Panc1 (cell line): ENCODE data around the gene LRRK1. TPM values are rescaled to one million over a fixed set of nuclear protein-coding genes. Genes with fewer than 3 reads are reported as not detected.

Source experiments
- ATAC-seq: fragments of 200-7000 bp; cut with Tn5 transposase; 2 replicates; pipeline ENCODE4 v1.9.1; 2020; ENCODE audit warnings: mild to moderate bottlenecking, moderate library complexity
- BruUV-seq: library from RNA; stranded (reverse); fragments of 400-500 nt; replicated peaks from 2 replicates; lab custom pipeline; 2021; lab: Mats Ljungman, UMichigan
- CTCF ChIA-PET: fragments of 300-600 bp; sonication (Branson Sonifier 250); formaldehyde crosslinking; loops from one replicate; lab custom pipeline; 2022; ENCODE audit warnings: antibody characterized with exemption; lab: Charles Lee
- POLR2A ChIA-PET: fragments of 300-600 bp; sonication (Branson Sonifier 250); formaldehyde crosslinking; loops from one replicate; lab custom pipeline; 2022; ENCODE audit warnings: antibody characterized with exemption; lab: Charles Lee
- DNase-seq: peaks from one replicate; pipeline ENCODE4 v3.0.0-alpha.2; 2010; ENCODE audit warnings: low read depth, low spot score
- H3K27ac ChIP-seq: 2 replicates; pipeline ENCODE4 v1.5.1; 2011; ENCODE audit warnings: mild to moderate bottlenecking, low read length, inconsistent platforms
- H3K27me3 ChIP-seq: fragments of 200-500 bp; sonication (Bioruptor generic); 2 replicates; pipeline ENCODE4 v1.6.0; 2014; ENCODE audit warnings: low read length, inconsistent platforms; ENCODE audit not compliant: control insufficient read depth, insufficient read depth
- H3K36me3 ChIP-seq: fragments of 200-500 bp; sonication (Bioruptor generic); 2 replicates; pipeline ENCODE4 v1.5.1; 2014; ENCODE audit warnings: inconsistent platforms, mild to moderate bottlenecking, low read length, moderate library complexity; ENCODE audit not compliant: control insufficient read depth, insufficient read depth
- H3K4me1 ChIP-seq: 2 replicates; pipeline ENCODE4 v1.5.1; 2011; ENCODE audit warnings: inconsistent platforms, mild to moderate bottlenecking, low read length, moderate library complexity; ENCODE audit not compliant: control insufficient read depth, insufficient read depth
- H3K4me3 ChIP-seq, 2 experiments: 2 replicates each; pipeline ENCODE4 v1.5.1; 2011 to 2012; ENCODE audit warnings: low read depth in 2 of 2, low read length in 2 of 2, mild to moderate bottlenecking in 2 of 2, inconsistent platforms in 1 of 2, moderate library complexity in 1 of 2
- H3K9me3 ChIP-seq: fragments of 200-500 bp; sonication (Bioruptor generic); 2 replicates; pipeline ENCODE4 v1.5.1; 2014; ENCODE audit warnings: low read depth, mild to moderate bottlenecking, inconsistent platforms, low read length, moderate library complexity; ENCODE audit not compliant: control insufficient read depth, insufficient read depth
- POLR2AphosphoS5 ChIP-seq: IDR thresholded peaks from 2 replicates; pipeline ENCODE4 v1.6.1; 2012; ENCODE audit warnings: mild to moderate bottlenecking, low read depth, low read length, moderate library complexity
- SIN3A ChIP-seq: IDR thresholded peaks from 2 replicates; pipeline ENCODE4 v1.6.1; 2012; ENCODE audit warnings: low read depth, mild to moderate bottlenecking, low read length, moderate library complexity, borderline replicate concordance; ENCODE audit not compliant: insufficient read depth
- TCF7L2 ChIP-seq: IDR thresholded peaks from 2 replicates; pipeline ENCODE4 v1.6.1; 2011; ENCODE audit warnings: mild to moderate bottlenecking, low read depth, low read length, inconsistent platforms
- in situ Hi-C: cut with HindIII; loops from 2 replicates; pipeline ENCODE4 v1.10.0; 2016; ENCODE audit warnings: low sequenced_read_pairs, low pct_unique_long_range_greater_than_20kb
- intact Hi-C: fragments of 100-400 bp; cut with micrococcal nuclease; formaldehyde crosslinking; loops from one replicate; pipeline ENCODE4 v1.10.0; 2022; ENCODE audit not compliant: unreplicated experiment
- total RNA-seq: library from RNA; stranded (reverse); gene quantifications from one replicate; pipeline ENCODE4 v1.2.1, GENCODE V29; 2021; ENCODE audit not compliant: unreplicated experiment
- TF ChIP-seq, protein P1 (sequence below): fragments of 450-650 bp; IDR thresholded peaks from 2 replicates; pipeline ENCODE4 v1.5.1; 2017; ENCODE audit warnings: mild to moderate bottlenecking
- TF ChIP-seq, protein P2 (sequence below), 2 experiments: IDR thresholded peaks; 2 replicates each; pipeline ENCODE4 v1.6.1; 2011 to 2012; ENCODE audit warnings: low read depth in 2 of 2, control low read depth in 1 of 2, low read length in 1 of 2, mild to moderate bottlenecking in 1 of 2, moderate library complexity in 1 of 2; ENCODE audit not compliant: insufficient read depth in 1 of 2

LRRK1 gene
- total RNA-seq, 1 experiment from 2014 or later = 88.0 TPM

DNA sequence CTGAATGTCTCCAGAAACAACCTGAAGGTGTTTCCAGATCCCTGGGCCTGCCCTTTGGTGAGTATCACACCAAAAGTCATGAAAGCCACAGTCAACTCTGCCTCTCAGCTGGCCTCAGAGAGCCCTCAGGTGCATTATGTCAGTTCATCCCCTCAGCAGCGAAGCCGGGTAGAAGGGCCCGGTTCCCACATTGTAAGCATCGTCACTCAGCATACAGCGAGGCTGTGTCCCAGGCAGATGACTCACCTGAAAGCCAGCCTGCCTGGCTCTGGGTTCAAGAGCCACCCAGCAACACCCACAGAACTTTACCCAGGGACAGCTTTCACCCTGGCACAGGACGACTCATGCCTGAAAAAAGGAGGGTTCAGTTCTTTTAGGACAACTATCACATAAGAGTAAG lies 91.6 kb downstream of the LRRK1 start:
- in situ Hi-C loops (no loop called here), intact Hi-C loops (no loop called here)
- no peak for ATAC-seq

DNA sequence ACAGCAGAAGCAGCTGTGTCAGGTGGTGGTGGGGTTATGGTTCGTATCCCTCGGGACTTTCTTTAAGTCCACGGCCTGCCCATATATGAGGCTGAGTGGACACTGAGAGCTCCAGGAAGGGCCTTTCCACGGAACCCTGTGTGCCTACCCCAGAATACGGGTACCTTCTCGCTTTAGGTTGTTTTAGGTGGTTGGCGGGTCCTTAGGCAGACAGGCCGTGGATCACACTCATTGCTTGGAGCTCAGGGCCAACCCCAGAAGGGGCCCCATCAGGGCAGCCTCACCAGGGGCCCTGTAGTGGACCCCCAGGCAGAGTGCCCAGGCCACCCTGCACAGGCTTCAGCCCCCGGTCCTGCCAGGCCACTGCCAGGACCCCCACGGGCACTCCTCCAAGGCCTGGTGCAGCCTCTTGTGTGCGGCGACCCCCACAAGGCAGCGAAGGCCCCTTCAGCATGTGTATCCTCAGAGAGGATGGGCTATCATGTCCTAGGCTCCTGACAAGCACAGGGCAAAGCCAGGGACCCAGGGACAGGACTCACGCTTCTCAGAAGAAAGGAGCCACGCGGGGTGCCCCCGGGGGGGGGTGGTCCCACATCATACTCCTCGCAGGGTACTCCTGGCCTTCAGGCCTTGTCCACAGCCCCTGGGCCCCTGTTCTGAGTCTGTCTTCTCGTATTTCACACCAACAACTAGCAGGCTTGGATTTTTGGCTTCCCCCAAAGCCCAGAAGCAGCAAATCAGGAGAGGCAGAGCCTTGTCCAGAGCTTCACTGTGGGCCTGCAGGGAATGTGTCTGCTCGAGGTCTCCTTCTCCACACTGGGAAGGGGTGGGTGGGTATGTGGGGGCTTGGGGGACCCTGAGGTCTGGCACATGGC lies 93.4 kb downstream of the LRRK1 start:
- TF ChIP-seq POLR2AphosphoS5 (no peak), SIN3A (no peak), TCF7L2 (no peak)
- TF ChIP-seq, protein P1, sequence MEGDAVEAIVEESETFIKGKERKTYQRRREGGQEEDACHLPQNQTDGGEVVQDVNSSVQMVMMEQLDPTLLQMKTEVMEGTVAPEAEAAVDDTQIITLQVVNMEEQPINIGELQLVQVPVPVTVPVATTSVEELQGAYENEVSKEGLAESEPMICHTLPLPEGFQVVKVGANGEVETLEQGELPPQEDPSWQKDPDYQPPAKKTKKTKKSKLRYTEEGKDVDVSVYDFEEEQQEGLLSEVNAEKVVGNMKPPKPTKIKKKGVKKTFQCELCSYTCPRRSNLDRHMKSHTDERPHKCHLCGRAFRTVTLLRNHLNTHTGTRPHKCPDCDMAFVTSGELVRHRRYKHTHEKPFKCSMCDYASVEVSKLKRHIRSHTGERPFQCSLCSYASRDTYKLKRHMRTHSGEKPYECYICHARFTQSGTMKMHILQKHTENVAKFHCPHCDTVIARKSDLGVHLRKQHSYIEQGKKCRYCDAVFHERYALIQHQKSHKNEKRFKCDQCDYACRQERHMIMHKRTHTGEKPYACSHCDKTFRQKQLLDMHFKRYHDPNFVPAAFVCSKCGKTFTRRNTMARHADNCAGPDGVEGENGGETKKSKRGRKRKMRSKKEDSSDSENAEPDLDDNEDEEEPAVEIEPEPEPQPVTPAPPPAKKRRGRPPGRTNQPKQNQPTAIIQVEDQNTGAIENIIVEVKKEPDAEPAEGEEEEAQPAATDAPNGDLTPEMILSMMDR = no peak
- TF ChIP-seq, protein P2, sequence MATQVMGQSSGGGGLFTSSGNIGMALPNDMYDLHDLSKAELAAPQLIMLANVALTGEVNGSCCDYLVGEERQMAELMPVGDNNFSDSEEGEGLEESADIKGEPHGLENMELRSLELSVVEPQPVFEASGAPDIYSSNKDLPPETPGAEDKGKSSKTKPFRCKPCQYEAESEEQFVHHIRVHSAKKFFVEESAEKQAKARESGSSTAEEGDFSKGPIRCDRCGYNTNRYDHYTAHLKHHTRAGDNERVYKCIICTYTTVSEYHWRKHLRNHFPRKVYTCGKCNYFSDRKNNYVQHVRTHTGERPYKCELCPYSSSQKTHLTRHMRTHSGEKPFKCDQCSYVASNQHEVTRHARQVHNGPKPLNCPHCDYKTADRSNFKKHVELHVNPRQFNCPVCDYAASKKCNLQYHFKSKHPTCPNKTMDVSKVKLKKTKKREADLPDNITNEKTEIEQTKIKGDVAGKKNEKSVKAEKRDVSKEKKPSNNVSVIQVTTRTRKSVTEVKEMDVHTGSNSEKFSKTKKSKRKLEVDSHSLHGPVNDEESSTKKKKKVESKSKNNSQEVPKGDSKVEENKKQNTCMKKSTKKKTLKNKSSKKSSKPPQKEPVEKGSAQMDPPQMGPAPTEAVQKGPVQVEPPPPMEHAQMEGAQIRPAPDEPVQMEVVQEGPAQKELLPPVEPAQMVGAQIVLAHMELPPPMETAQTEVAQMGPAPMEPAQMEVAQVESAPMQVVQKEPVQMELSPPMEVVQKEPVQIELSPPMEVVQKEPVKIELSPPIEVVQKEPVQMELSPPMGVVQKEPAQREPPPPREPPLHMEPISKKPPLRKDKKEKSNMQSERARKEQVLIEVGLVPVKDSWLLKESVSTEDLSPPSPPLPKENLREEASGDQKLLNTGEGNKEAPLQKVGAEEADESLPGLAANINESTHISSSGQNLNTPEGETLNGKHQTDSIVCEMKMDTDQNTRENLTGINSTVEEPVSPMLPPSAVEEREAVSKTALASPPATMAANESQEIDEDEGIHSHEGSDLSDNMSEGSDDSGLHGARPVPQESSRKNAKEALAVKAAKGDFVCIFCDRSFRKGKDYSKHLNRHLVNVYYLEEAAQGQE (IDR thresholded peaks at IDR 0.05; ENCODE audit: insufficient read depth in 1 of 2, low read depth in 2 of 2, low read length in 1 of 2) = no peak
- BruUV-seq = no TSS peak
- peaks cover 8% of the 10 kb centered on the region; the same call in 1 of the 2 replicates for H3K36me3 ChIP-seq
- CTCF ChIA-PET = interaction anchor here (0.5 kb wide), 1 partner anchor 14 kb away, joined by 4 read pairs; no protein-coding TSS in a partner anchor
- H3K27ac ChIP-seq = 0 out of 2 replicates have a peak overlapping the region, but pooled peaks have one; percentile 26
- no peaks in the 10 kb centered on the region for H3K9me3 ChIP-seq
- no peak overlapping the region for H3K4me3 ChIP-seq
- in situ Hi-C loops = no loop called here
- no peak for ATAC-seq
- no peaks in the 10 kb centered on the region for H3K27me3 ChIP-seq
- intact Hi-C loops = no loop called here
- no peak for DNase-seq
- peaks cover 6% of the 10 kb centered on the region for H3K4me1 ChIP-seq
- POLR2A ChIA-PET = no interaction called here

More for the DNA sequence above, 91.6 kb downstream of the LRRK1 start:
- TF ChIP-seq, protein P1 = no peak
- TF ChIP-seq SIN3A (no peak), POLR2AphosphoS5 (no peak), TCF7L2 (no peak)
- TF ChIP-seq, protein P2 (IDR thresholded peaks at IDR 0.05; ENCODE audit: insufficient read depth in 1 of 2, low read depth in 2 of 2, low read length in 1 of 2) = no peak
- Histone ChIP-seq H3K4me1 (peaks cover 24% of the 10 kb centered on the region), H3K4me3 (no peak overlapping the region), H3K27me3 (no peaks in the 10 kb centered on the region), H3K9me3 (no peaks in the 10 kb centered on the region), H3K27ac (no peak overlapping the region), H3K36me3 (peaks cover 7% of the 10 kb centered on the region; the same call in 1 of the 2 replicates)
- BruUV-seq = no TSS peak
- no peak for DNase-seq
- ChIA-PET CTCF (no interaction called here), POLR2A (no interaction called here)
